ENCODE measurements around the gene PDILT. TPM values are rescaled to one million over a fixed set of nuclear protein-coding genes. Genes with fewer than 3 reads are reported as not detected.

The PDILT gene
- total RNA-seq, 2 donors from 2014 or later, result not detected

DNA sequence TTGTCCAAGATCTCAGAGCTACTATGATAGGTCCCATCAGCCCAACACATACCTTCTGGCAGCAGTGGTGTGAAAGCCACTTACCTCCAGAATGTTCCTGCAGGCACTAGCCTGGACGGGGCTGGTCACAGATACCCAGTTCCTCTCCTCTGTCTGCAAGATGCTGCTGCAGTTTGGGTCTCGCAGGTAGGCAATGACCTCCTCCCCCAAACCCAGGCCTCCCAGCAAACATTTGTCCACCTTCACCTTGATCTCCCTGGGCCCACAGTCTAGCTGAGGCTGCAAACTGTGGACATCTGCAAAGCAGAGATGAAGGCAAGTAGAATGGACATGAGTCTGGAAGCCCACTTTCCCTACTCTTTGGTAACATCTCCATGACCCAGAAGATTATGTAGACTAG lies 84.4 kb downstream of the PDILT start:
- no peak overlapping the region for H3K4me3 ChIP-seq
- peak; percentile 1 for ATAC-seq
- no peaks in the 10 kb centered on the region for H3K9me3 ChIP-seq
- peaks cover 71% of the 10 kb centered on the region for H3K4me1 ChIP-seq
- DNase-seq, result peak; percentile 46 to 62 (median 56)
- peak overlapping the region; percentile 55 to 97 (median 96) for H3K27ac ChIP-seq
- peak in 1 of 3 donors; percentile 43 for TF ChIP-seq POLR2A (IDR thresholded peaks at IDR 0.05)
- TF ChIP-seq, protein P1, sequence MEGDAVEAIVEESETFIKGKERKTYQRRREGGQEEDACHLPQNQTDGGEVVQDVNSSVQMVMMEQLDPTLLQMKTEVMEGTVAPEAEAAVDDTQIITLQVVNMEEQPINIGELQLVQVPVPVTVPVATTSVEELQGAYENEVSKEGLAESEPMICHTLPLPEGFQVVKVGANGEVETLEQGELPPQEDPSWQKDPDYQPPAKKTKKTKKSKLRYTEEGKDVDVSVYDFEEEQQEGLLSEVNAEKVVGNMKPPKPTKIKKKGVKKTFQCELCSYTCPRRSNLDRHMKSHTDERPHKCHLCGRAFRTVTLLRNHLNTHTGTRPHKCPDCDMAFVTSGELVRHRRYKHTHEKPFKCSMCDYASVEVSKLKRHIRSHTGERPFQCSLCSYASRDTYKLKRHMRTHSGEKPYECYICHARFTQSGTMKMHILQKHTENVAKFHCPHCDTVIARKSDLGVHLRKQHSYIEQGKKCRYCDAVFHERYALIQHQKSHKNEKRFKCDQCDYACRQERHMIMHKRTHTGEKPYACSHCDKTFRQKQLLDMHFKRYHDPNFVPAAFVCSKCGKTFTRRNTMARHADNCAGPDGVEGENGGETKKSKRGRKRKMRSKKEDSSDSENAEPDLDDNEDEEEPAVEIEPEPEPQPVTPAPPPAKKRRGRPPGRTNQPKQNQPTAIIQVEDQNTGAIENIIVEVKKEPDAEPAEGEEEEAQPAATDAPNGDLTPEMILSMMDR (IDR thresholded peaks at IDR 0.05), result no peak
- H3K27me3 ChIP-seq, result no peaks in the 10 kb centered on the region
- 21 to 76% methylated on average over 2 of the region's 2 CpGs for WGBS, 2 donors
- intact Hi-C loops (cut with DNase I), result no loop called here
- H3K36me3 ChIP-seq (replicated peaks in 1 of 2; ENCODE audit: insufficient read depth in 1 of 2, low read depth in 2 of 2), result peaks cover 29 to 39% of the 10 kb centered on the region in 2 donors

DNA sequence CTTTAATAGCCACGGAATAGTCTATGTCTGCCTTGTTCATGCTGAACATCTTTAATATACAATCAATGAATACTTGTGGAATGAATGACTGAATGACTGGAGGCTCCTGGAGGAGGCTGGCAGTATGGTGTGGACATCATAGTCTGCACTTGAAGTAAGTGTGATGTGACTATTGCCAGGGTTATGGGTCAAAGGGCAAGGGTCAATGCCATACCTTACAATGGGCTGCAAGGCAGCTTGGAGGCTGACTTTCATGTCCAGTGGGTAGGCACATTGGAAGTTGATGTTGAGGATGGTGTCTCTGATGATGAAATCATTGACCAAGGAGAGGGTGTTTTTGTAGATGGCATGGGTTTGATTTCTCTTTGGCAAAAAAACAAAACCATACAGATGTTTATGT lies 85.1 kb downstream of the PDILT start:
- TF ChIP-seq, protein P1 (IDR thresholded peaks at IDR 0.05), result no peak
- TF ChIP-seq POLR2A (IDR thresholded peaks at IDR 0.05), result peak in 1 of 3 donors; percentile 16
- peak; percentile 5 for ATAC-seq
- DNase-seq, result peak; percentile 55 to 69 (median 64)
- Histone ChIP-seq H3K4me3 (no peak overlapping the region), H3K36me3 (replicated peaks in 1 of 2; ENCODE audit: insufficient read depth in 1 of 2, low read depth in 2 of 2) (peaks cover 31 to 41% of the 10 kb centered on the region in 2 donors), H3K27me3 (no peaks in the 10 kb centered on the region), H3K27ac (peak overlapping the region in 3 of 4 donors; percentile 94 to 97 (median 97)), H3K4me1 (peaks cover 66% of the 10 kb centered on the region), H3K9me3 (no peaks in the 10 kb centered on the region)
- 31% methylated on average over 1 of the region's 1 CpG for WGBS, 2 donors
- intact Hi-C loops (cut with DNase I), result no loop called here

DNA sequence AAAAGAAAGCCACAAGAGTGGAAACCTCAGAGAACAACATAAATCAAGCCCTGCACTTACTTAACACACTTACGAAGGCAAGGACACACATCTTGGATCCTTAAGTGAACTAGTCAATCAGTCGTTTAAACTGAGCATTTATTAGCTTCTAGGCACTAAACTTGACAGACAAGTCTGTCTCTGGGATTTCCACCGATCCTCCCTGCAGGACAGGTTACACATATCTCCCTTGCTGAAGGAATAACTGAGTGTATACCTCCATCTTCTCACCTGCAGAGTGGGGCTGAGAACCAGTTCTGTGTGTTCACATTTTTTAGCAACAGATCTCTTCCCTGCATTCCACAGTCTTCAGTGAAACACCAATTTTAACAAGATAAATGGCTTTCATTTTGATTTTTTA lies 86.1 kb downstream of the PDILT start:
- H3K27ac ChIP-seq, result peak overlapping the region in 3 of 4 donors; percentile 41 to 97 (median 94)

DNA sequence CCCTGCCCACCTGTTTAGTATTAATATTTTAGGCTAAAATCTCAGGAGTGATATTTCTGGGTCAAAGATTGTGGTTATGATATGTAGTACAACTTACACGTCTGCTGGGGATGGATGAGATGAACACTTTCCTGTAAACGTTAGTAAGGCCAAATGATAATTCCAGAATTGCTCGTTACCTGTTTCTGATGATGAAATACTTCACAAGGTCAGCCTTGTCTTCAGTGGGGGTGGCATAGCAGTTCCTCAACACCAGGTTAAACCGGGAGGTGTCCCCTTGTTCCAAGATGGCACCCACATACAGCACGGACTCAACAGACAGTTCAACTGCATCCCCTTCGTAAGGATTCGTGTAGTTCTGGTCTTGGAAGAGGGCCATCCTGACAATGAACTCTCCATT lies 86.5 kb downstream of the PDILT start:
- 30 to 40% methylated on average over 7 of the region's 7 CpGs for WGBS, 2 donors
- peak in 1 of 4 donors; percentile 48 for DNase-seq
- Histone ChIP-seq H3K36me3 (replicated peaks in 1 of 2; ENCODE audit: insufficient read depth in 1 of 2, low read depth in 2 of 2) (peaks cover 29 to 32% of the 10 kb centered on the region in 2 donors), H3K4me3 (no peak overlapping the region), H3K4me1 (peaks cover 54% of the 10 kb centered on the region), H3K9me3 (no peaks in the 10 kb centered on the region), H3K27me3 (no peaks in the 10 kb centered on the region), H3K27ac (peak overlapping the region in 3 of 4 donors; percentile 41 to 97 (median 94))
- peak in 1 of 3 donors; percentile 9 for TF ChIP-seq POLR2A (IDR thresholded peaks at IDR 0.05)
- TF ChIP-seq, protein P1 (IDR thresholded peaks at IDR 0.05), result peak in 1 of 7 experiments; percentile 6
- intact Hi-C loops (cut with DNase I), result no loop called here
- ATAC-seq, result no peak

More for the DNA sequence above, 86.1 kb downstream of the PDILT start:
- no peak for DNase-seq
- Histone ChIP-seq H3K4me3 (no peak overlapping the region), H3K4me1 (peaks cover 56% of the 10 kb centered on the region), H3K36me3 (replicated peaks in 1 of 2; ENCODE audit: insufficient read depth in 1 of 2, low read depth in 2 of 2) (peaks cover 33% of the 10 kb centered on the region in 2 donors), H3K9me3 (no peaks in the 10 kb centered on the region), H3K27me3 (no peaks in the 10 kb centered on the region)
- TF ChIP-seq, protein P1 (IDR thresholded peaks at IDR 0.05), result no peak
- peak in 1 of 3 donors; percentile 6 for TF ChIP-seq POLR2A (IDR thresholded peaks at IDR 0.05)
- ATAC-seq, result no peak
- intact Hi-C loops (cut with DNase I), result no loop called here
- WGBS, 2 donors, result 20 to 36% methylated on average over 3 of the region's 3 CpGs

DNA sequence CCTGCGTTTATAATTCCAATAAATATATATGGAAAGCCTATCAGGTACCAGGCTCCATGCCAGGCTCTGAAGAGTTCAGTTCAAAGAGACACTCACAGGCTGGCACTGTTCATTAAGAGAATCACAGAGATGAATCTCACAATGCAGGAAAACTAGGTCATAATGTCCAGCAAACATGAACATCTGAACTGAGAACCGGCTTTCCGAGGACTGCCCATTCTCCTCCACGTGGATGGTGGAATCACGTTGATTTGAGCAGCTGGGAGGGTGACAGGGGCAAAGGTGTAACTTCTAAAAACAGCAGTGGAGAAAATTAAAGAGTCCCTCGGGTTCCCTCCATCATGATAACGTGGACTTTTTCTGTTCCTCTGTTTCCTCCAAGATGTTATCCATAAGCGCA lies 87.4 kb downstream of the PDILT start:
- WGBS, 2 donors, result 40 to 49% methylated on average over 8 of the region's 8 CpGs
- no peak overlapping the region for H3K4me3 ChIP-seq
- intact Hi-C loops (cut with DNase I), result no loop called here
- H3K27ac ChIP-seq, result peak overlapping the region in 3 of 4 donors; percentile 41 to 97 (median 94)
- peaks cover 28 to 29% of the 10 kb centered on the region in 2 donors for H3K36me3 ChIP-seq (replicated peaks in 1 of 2; ENCODE audit: insufficient read depth in 1 of 2, low read depth in 2 of 2)
- ATAC-seq, result no peak
- TF ChIP-seq POLR2A (IDR thresholded peaks at IDR 0.05), result no peak
- TF ChIP-seq, protein P1 (IDR thresholded peaks at IDR 0.05), result no peak
- H3K9me3 ChIP-seq, result no peaks in the 10 kb centered on the region
- H3K27me3 ChIP-seq, result no peaks in the 10 kb centered on the region
- peaks cover 45% of the 10 kb centered on the region for H3K4me1 ChIP-seq
- no peak for DNase-seq

All from body of pancreas (tissue), 4 donors.